ENCODE data around the gene WDR33. TPM values are rescaled to one million over a fixed set of nuclear protein-coding genes. Genes with fewer than 3 reads are reported as not detected.

Gene WDR33
- total RNA-seq, 1 experiment from 2014 or later: 87.1 TPM

DNA sequence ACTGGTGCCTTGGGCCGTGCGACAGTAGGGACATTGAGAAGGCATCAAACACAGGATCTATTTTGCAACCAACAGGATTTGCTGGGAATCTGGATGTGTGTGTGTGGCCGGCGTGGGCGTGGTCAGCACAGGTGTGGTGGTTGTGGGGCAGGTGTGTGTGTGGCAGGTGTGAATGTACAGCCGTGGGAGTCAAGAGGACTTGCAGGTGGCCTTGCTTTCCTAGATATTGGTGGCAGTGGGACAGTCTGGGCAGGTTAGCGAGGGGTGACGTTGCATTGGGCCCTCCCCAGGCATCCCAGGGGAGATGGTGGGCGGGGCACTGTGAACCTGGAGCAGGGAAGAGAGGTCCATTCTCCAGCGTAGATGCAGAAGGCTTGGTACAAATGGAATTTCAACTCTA lies 132.4 kb downstream of the WDR33 start:
- Histone ChIP-seq H3K27me3 (replicated peaks; ENCODE audit: insufficient read depth, low read depth, low read length, poor library complexity) (peaks cover 13% of the 10 kb centered on the region), H3K4me1 (ENCODE audit: insufficient read depth, low read length, poor library complexity, severe bottlenecking) (no peaks in the 10 kb centered on the region), H3K4me3 (ENCODE audit: low read depth, low read length, poor library complexity, severe bottlenecking) (no peak overlapping the region), H3K27ac (ENCODE audit: low read depth, low read length, poor library complexity, severe bottlenecking) (no peak overlapping the region), H3K36me3 (ENCODE audit: insufficient read depth, low read length, poor library complexity, severe bottlenecking) (no peaks in the 10 kb centered on the region), H3K9me3 (ENCODE audit: low read depth, low read length, poor library complexity, severe bottlenecking) (no peaks in the 10 kb centered on the region)
- ChIA-PET POLR2A (ENCODE audit: low non-redundant PET) (no interaction called here), CTCF (no interaction called here)
- no TSS peak for BruUV-seq (replicated peaks)
- TF ChIP-seq, protein P1, sequence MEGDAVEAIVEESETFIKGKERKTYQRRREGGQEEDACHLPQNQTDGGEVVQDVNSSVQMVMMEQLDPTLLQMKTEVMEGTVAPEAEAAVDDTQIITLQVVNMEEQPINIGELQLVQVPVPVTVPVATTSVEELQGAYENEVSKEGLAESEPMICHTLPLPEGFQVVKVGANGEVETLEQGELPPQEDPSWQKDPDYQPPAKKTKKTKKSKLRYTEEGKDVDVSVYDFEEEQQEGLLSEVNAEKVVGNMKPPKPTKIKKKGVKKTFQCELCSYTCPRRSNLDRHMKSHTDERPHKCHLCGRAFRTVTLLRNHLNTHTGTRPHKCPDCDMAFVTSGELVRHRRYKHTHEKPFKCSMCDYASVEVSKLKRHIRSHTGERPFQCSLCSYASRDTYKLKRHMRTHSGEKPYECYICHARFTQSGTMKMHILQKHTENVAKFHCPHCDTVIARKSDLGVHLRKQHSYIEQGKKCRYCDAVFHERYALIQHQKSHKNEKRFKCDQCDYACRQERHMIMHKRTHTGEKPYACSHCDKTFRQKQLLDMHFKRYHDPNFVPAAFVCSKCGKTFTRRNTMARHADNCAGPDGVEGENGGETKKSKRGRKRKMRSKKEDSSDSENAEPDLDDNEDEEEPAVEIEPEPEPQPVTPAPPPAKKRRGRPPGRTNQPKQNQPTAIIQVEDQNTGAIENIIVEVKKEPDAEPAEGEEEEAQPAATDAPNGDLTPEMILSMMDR (conservative IDR thresholded peaks at IDR 0.05; ENCODE audit: low read depth, low read length): no peak
- TF ChIP-seq EZH2 (IDR thresholded peaks at IDR 0.05; ENCODE audit: borderline replicate concordance, low read depth, low read length, poor library complexity, severe bottlenecking): no peak
- no peak for DNase-seq (ENCODE audit: low spot score)
- intact Hi-C loops (cut with micrococcal nuclease; ENCODE audit: unreplicated experiment): no loop called here

GRCh38 chr2:127676906-127677305 lies 134.1 kb downstream of the WDR33 start:
- H3K36me3 ChIP-seq (ENCODE audit: insufficient read depth, low read length, poor library complexity, severe bottlenecking): no peaks in the 10 kb centered on the region
- no peak overlapping the region for H3K4me3 ChIP-seq (ENCODE audit: low read depth, low read length, poor library complexity, severe bottlenecking)
- no peaks in the 10 kb centered on the region for H3K9me3 ChIP-seq (ENCODE audit: low read depth, low read length, poor library complexity, severe bottlenecking)
- ChIA-PET CTCF (interaction anchor here (0.5 kb wide), 1 partner anchor 357 kb away, joined by 4 read pairs; no protein-coding TSS in a partner anchor), POLR2A (ENCODE audit: low non-redundant PET) (no interaction called here)
- H3K4me1 ChIP-seq (ENCODE audit: insufficient read depth, low read length, poor library complexity, severe bottlenecking): no peaks in the 10 kb centered on the region
- H3K27ac ChIP-seq (ENCODE audit: low read depth, low read length, poor library complexity, severe bottlenecking): no peak overlapping the region
- peaks cover 13% of the 10 kb centered on the region for H3K27me3 ChIP-seq (replicated peaks; ENCODE audit: insufficient read depth, low read depth, low read length, poor library complexity)
- BruUV-seq (replicated peaks): no TSS peak
- TF ChIP-seq, protein P1 (conservative IDR thresholded peaks at IDR 0.05; ENCODE audit: low read depth, low read length): no peak
- TF ChIP-seq EZH2 (IDR thresholded peaks at IDR 0.05; ENCODE audit: borderline replicate concordance, low read depth, low read length, poor library complexity, severe bottlenecking): no peak
- no peak for DNase-seq (ENCODE audit: low spot score)
- intact Hi-C loops (cut with micrococcal nuclease; ENCODE audit: unreplicated experiment): no loop called here

DNA sequence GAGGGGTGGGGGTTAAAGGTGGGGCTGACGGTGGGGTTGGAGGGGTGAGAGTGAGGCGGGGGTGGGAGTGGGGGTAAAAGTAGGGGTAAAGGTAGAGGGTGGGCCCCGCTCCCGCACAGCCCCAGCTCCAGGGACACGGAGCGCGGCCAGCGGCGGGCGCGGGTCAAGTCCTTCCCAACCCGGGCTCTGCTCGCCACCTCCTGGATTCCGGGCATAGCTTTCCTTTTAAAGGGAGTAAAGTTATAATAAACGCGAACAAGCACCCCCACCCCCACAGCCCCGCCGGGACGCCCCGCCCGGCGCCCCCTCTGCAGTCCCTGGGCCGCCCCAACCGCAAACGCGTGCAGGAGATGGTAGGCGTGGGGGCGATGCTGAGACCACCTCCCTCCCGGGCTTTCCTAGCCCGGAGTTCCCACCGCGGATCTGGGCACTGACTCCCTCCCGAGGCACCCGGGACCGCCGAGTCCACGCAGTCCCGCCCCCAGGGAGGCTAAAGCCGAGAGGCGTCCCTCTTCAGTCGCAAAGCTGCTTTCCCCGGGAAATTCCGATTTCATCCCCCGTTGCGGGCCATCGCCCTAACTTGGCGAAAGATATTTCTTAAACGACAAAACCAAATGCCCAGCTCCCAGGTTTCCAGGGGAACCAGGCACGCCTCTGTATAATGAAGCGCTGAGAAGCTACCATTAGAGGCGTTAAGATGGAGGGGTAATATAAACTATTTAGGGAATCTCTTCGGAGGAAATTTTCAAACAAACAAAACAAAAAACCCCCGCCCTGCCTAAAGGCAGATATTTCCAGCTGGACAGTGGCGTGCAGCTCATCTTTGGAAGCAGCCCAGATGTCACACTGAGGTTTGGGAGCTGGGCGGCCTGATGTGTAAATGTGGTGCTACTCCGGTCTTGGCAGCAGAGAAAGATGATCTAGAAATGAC lies 135.4 kb downstream of the WDR33 start, which contains the start of gene LIMS2:
TSS of gene LIMS2 (minus strand) at position 200 of the 931 bp plus-strand sequence. CDS start 506 bp downstream, outside the sequence.
- Histone ChIP-seq H3K4me3 (ENCODE audit: low read depth, low read length, poor library complexity, severe bottlenecking) (peak within 1 kb of the TSS; percentile 52), H3K27ac (ENCODE audit: low read depth, low read length, poor library complexity, severe bottlenecking) (no peak within 1 kb of the TSS), H3K36me3 (ENCODE audit: insufficient read depth, low read length, poor library complexity, severe bottlenecking) (no peaks in the 10 kb centered on the region), H3K9me3 (ENCODE audit: low read depth, low read length, poor library complexity, severe bottlenecking) (no peaks in the 10 kb centered on the region), H3K4me1 (ENCODE audit: insufficient read depth, low read length, poor library complexity, severe bottlenecking) (no peaks in the 10 kb centered on the region), H3K27me3 (replicated peaks; ENCODE audit: insufficient read depth, low read depth, low read length, poor library complexity) (peaks cover 13% of the 10 kb centered on the region)
- BruUV-seq (replicated peaks): no TSS peak
- CTCF ChIA-PET: no interaction called here
- peak; percentile 24 for DNase-seq (ENCODE audit: low spot score)
- POLR2A ChIA-PET (ENCODE audit: low non-redundant PET): interaction anchor here (0.6 kb wide), 1 partner anchor 927 kb away, joined by 3 read pairs; no protein-coding TSS in a partner anchor
- intact Hi-C loops (cut with micrococcal nuclease; ENCODE audit: unreplicated experiment): no loop called here
- no peak for TF ChIP-seq EZH2 (IDR thresholded peaks at IDR 0.05; ENCODE audit: borderline replicate concordance, low read depth, low read length, poor library complexity, severe bottlenecking)
